Anterior cingulate cortex (tissue), 58 donors: Measurements from ENCODE around the gene IRF9.

ENCODE experiments used
- DNase-seq, 58 donors: peaks; one replicate each; lab custom pipeline; 2025; lab: John Stamatoyannopoulos, UW

IRF9 gene

DNA sequence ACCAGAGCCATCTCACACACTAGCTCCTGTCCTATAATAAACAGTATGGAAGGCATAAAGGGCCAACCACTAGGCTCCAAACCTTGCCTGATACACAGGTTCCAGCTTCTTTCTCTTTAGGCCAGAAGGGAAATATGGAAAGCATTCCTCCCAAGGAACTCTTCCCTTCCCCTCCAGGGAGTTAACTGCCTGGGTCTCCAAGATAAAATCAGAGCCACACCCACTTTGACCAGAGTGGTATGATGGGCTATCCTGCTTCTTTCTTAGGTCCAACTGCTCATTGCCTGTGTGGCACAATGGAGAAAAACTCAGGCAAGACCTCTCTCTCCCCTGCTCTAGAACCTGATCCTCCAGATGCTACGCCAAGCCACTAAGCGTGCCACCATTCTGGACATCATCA lies 46.6 kb downstream of the IRF9 start:
- DNase-seq = no peak

DNA sequence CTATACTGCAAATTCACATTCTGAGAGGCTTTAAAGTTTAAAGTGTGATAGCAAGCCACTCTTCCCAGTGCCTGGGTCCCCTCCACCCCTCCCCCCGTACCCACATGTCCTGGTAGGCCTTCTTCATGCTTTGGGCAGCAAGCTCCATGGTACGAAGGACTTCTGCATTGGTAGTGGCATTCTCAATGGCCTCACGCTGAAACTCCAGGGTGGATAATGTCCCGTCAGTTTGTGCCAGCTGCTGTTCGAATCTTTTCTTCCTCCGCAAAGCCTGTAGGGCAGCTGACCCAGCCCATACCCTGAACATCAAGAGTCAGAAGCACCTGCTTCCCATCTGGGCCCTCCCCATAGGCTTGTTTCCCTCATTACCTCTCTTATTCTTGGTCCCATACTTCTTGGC lies 50.2 kb downstream of the IRF9 start:
- no peak for DNase-seq

DNA sequence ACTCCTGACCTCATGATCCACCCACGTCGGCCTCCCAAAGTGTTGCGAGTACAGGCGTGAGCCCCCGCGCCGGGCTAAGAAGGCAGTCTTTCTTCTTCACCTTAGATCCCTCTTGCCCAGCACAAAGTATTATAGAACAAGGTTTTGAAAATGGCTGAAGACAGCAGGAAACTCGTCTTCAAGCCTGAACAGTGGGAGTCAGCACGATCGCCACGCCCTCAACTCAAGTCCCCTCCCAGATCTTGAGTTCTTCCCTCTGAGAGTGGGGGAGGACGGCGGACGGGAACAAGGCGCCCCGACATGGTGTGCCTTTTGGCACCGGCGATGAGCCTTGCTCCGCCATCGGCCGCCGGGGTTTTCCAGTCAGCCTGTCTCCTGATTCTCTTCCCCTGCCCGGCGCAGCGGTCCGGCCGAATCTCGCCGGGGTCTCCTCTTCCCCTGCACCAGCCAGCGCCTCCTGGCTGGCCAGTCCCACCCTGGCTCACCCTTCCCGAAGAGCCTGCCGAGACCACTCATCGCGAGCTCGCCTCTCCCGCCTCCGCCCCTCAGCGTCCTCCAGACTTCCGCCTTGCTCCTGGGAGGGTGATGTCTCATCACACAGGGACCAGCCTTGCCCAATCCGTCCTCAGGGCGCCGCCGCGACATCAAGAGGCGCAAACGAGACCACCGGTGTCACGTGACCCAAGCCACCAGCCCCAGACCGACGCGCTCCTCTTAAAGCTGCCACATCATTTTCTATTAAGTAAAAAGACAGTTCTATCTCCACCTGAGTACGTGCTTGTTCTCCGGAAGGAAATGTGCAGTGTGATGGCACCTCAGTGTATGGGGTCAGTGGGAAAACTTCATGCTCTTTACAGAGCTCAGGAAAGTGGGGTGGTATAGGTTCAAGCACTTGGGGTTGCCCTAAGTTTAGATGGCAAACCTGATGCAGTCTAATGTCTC lies 52.1 kb downstream of the IRF9 start, which contains the start of gene CHMP4A:
CHMP4A (minus strand) TSS at position 565 of the 942 bp plus-strand sequence; CDS start at position 516, 49 bp downstream.
- peak; percentile 69 to 98 (median 90) for DNase-seq

- no peak for DNase-seq
These were observed 53.0 kb downstream of the IRF9 start for GRCh38 chr14:24213866-24214662.

DNA sequence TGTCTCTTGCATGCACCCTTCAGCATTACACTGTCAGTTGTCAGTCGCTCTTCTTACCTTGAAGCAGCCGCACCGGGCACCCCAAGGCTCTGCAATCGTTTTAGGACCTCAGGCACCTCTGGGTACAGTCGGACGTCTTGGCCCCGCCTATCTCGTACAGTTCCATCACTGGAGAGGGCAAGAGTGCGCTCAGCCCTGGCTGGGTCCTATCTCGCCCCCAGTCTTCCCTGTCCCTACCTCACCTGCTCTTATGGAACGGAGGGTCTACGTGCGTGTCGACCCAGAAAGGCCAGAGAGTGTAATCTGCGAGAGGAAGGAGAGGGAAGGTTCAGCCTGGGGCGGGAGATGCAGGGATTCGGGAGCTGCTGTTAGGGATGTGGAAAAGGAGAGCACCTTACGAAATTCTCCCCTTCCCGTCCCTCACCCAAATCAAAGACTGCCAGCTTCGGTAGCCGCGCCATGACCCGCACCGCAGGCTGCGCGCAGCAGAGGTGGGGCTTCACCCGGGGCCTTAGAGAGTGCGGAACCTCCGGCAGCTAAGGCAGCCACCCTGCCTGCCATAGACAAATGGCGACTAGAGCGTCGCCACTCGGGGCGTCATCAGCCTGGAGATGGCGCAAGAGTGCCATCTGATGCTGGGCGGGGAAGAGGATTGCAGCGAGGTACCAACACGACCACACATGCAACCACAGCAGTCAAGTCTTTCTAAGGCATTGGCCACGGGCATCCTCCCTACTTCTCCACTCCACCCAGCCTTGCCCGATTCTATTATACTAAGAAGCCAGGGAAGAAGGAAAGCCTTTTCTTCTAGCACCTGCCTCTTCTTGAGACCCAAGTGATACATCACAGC lies 54.7 kb downstream of the IRF9 start, which contains the start of gene MDP1:
MDP1 (minus strand) TSS at position 572 of the 850 bp plus-strand sequence; CDS start at position 461, 111 bp downstream.
- DNase-seq = peak; percentile 15 to 92 (median 77)
